ENCODE measurements around the gene FRS3.

The FRS3 gene

DNA sequence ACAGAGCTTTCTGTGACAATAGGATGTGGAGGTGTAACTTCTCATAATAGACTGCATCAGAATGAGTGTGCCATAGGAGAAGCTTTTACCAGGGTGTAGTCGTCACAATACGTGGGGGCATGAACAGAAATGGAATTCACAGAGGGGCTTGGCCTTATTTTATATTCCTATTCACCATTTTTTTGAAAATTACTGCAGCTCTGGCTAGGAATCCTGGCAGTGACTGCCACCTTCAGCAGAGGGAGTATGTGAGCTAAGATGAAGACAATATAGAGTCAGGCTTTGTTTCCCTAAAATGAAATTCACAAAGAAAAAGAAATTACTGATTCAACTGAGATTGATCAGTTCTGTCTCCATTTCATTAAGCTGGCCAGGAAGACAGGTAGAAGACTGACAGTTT is 21.7 kb upstream of the FRS3 start:
- Mint-ChIP-seq H3K4me3 (no peak overlapping the region), H3K4me1 (no peaks in the 10 kb centered on the region), H3K9me3 (no peaks in the 10 kb centered on the region), H3K36me3 (peaks cover 12% of the 10 kb centered on the region), H3K27ac (no peak overlapping the region)
- DNase-seq (ENCODE audit: low spot score in 2 of 2), result no peak
- ATAC-seq, result no peak

DNA sequence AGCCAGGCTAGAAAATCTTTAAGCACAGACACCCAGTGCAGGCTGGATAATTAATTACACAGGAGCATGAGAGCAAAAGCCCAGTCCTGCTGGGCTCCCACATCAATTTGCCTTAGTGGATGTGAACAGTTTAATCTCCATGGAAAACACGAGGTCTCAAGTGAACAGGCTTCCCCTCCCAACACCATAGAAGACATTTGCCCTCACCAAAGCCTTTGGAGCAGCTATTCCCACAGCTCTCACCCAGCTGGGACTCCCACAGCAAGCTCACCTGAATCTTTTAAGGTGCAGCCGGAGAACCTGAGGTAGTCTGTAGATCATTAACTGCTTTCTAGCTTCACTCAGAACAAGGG is 19.8 kb upstream of the FRS3 start:
- Mint-ChIP-seq H3K4me1 (no peaks in the 10 kb centered on the region), H3K4me3 (no peak overlapping the region), H3K27ac (no peak overlapping the region), H3K9me3 (no peaks in the 10 kb centered on the region), H3K36me3 (peaks cover 15% of the 10 kb centered on the region)
- DNase-seq (ENCODE audit: low spot score in 2 of 2), result no peak
- ATAC-seq, result no peak

DNA sequence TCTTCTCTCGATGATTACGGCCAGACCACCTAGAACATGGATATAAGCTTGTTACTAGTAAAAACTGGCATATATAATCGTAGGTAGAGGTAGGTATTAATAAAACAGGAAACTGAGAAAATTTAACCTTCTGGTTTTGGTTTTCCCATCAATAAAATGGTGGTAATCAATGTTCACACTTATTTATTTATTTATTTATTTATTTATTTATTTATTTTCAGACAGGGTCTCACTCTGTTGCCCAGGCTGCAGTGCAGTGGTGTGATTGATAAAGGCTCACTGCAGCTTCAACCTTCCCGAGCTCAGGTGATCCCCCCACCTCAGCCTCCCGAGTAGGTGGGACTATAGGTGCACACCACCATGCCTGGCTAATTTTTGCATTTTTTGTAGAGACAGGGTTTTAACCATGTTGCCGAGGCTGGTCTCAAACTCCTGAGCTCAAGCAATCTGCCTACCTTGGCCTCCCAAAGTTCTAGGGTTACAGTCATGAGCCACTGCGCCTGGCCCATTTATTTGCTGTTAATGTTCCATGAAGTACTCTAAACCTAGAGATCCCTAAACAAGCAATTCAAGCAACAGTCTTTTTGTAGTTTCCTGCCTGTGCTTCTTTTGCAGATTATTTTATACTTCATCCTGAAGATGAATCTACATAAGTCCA is 19.3 kb upstream of the FRS3 start:
- Mint-ChIP-seq H3K4me1 (no peaks in the 10 kb centered on the region), H3K27ac (no peak overlapping the region), H3K36me3 (peaks cover 15% of the 10 kb centered on the region), H3K4me3 (no peak overlapping the region), H3K9me3 (no peaks in the 10 kb centered on the region)
- DNase-seq (ENCODE audit: low spot score in 2 of 2) (no peak), ATAC-seq (no peak)

DNA sequence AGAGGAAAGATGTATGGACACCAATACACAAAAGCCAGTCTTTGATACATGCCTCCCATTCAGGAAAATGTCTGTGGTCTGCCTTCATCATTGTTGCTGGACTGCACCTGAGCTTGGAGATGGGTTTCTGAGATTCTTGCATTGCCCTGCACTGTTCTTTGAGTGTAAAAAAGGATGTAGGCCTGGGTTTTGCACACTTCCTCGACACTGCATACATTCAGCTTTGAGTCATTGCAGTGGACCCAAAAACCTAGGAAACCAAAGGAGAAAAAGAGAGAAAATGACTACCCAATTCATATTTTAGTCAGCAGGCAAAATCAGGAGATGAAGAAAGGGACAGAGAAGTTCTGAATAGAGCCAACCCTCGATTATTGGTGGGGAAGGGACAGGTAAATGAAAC is 16.8 kb upstream of the FRS3 start:
- H3K4me1 Mint-ChIP-seq, result no peaks in the 10 kb centered on the region
- H3K27ac Mint-ChIP-seq, result no peak overlapping the region
- H3K4me3 Mint-ChIP-seq, result no peak overlapping the region
- H3K9me3 Mint-ChIP-seq, result no peaks in the 10 kb centered on the region
- H3K36me3 Mint-ChIP-seq, result peaks cover 40% of the 10 kb centered on the region
- DNase-seq (ENCODE audit: low spot score in 2 of 2), result no peak
- ATAC-seq, result peak; percentile 28

DNA sequence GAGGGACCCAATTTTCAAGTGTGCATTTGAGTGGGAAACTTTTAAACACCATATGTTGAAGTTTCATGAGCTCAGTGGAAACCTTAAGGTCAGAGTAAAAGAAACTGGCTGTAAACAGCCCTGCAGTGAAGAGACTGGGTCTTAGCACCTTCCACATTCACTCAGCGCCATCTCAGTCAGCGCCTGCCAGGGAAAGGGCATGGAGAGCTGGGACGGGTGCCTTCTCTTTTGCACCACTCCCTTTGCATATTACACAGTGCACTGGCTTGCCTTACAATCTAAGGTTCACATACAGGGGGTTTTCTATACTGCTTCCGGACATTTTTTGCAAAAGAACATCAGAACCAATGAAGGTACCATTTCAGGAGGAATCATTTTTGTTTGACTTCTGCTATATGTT is 12.3 kb upstream of the FRS3 start:
- H3K4me1 Mint-ChIP-seq, result peaks cover 14% of the 10 kb centered on the region

DNA sequence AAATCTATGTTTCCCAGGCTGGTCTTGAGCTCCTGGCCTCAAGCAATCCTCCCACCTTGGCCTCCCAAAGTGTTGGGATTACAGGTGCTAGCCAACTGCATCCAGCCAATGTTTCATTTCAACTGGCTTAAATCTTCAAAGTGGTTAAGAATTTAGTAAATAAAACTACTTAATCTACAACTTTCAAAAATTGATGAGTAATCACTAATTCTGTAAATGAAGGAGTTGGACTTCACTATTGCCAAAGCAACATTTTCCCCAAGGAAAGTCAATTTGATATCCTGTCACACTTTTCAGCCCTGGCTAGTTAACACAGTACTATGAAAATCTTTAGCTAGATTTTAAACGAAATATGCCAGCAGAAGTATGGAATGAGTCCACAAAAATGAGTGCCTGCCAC is 11.6 kb upstream of the FRS3 start:
- DNase-seq (ENCODE audit: low spot score in 2 of 2) (no peak), ATAC-seq (no peak)
- no peaks in the 10 kb centered on the region for H3K9me3 Mint-ChIP-seq
- H3K4me3 Mint-ChIP-seq, result no peak overlapping the region
- H3K27ac Mint-ChIP-seq, result no peak overlapping the region
- H3K4me1 Mint-ChIP-seq, result peaks cover 14% of the 10 kb centered on the region
- peaks cover 77% of the 10 kb centered on the region for H3K36me3 Mint-ChIP-seq

More for the DNA sequence above, 12.3 kb upstream of the FRS3 start:
- no peak overlapping the region for H3K27ac Mint-ChIP-seq
- no peak for ATAC-seq
- no peak for DNase-seq (ENCODE audit: low spot score in 2 of 2)
- H3K36me3 Mint-ChIP-seq, result peaks cover 79% of the 10 kb centered on the region
- no peaks in the 10 kb centered on the region for H3K9me3 Mint-ChIP-seq
- H3K4me3 Mint-ChIP-seq, result no peak overlapping the region

DNA sequence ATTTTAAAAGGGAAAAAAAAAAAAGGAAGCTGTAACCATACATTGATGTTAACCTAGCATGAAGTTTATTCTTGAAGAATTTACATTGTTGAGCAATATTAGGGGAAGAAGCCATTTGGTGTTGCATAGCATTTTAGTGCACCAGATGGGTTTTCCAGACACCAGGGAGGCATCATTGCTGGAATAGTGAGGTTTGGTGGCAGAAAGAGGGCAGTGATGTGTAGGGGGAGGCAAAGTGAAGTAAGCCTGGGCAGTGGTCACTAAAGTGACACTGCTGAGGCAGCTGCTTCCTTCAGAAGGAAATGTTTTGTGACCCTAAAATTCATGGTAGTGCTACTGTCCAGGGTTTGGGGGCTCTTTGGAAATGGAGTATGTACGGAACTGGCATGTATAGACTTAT is 10.3 kb upstream of the FRS3 start:
- H3K36me3 Mint-ChIP-seq, result peaks cover 73% of the 10 kb centered on the region
- no peak overlapping the region for H3K27ac Mint-ChIP-seq
- peaks cover 14% of the 10 kb centered on the region for H3K4me1 Mint-ChIP-seq
- ATAC-seq (no peak), DNase-seq (ENCODE audit: low spot score in 2 of 2) (no peak)
- no peaks in the 10 kb centered on the region for H3K9me3 Mint-ChIP-seq
- peak overlapping the region; percentile 92 for H3K4me3 Mint-ChIP-seq

DNA sequence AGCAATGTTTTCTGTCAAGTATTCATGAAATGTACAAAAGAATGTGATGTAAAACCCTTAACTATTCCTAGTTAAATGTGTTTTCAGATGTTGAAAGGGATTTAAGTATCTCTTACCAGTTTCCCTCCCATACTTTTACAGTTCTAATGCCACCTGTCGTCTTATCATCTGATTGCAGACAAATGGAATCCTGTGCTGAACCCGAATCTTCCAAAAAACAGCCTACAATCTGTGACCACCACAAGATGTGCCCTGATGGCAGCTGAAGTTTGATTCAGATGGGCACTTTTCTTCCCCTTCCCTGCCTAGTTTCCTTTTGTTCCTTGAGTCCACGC is 9.7 kb upstream of the FRS3 start:
- peak overlapping the region; percentile 92 for H3K4me3 Mint-ChIP-seq
- peaks cover 14% of the 10 kb centered on the region for H3K4me1 Mint-ChIP-seq
- peaks cover 68% of the 10 kb centered on the region for H3K36me3 Mint-ChIP-seq
- ATAC-seq (no peak), DNase-seq (ENCODE audit: low spot score in 2 of 2) (no peak)
- H3K27ac Mint-ChIP-seq, result no peak overlapping the region
- no peaks in the 10 kb centered on the region for H3K9me3 Mint-ChIP-seq

DNA sequence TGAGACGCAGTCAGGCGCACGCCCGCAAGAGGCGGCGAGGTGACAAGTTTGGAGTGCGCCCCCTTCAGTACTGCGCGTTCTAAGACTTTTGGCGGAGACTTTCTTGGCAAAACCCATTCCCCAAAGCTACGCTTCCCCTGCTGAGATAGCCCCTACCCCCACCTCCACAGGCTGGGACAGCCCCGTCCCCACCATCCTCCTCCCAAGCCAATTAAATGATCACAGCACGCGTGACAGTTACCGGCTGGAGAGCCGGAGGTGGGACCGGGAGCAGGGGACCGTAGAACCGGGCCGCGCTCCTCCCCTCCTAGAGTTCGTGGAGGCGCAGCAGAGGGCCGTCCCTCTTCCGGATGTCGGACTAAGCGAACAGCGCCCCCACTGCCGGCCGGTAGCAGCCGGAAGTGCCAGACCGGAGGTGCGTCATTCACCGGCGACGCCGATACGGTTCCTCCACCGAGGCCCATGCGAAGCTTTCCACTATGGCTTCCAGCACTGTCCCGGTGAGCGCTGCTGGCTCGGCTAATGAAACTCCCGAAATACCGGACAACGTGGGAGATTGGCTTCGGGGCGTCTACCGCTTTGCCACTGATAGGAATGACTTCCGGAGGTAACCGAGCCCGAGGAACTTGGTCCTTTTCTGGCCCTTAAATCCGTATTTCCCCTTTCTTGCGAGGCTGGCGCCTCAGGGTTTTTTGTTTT is 7.7 kb upstream of the FRS3 start, which contains the start of gene TOMM6:
Gene TOMM6 (plus strand): TSS at position 476 of the 699 bp plus-strand sequence. CDS start 4 bp downstream, at position 480.
- Mint-ChIP-seq H3K36me3 (peaks cover 52% of the 10 kb centered on the region), H3K9me3 (no peaks in the 10 kb centered on the region), H3K27ac (peak within 1 kb of the TSS; percentile 96), H3K4me3 (peak within 1 kb of the TSS; percentile 92), H3K4me1 (peaks cover 14% of the 10 kb centered on the region)
- DNase-seq (ENCODE audit: low spot score in 2 of 2) (peak; percentile 96 to 97), ATAC-seq (peak; percentile 86)

DNA sequence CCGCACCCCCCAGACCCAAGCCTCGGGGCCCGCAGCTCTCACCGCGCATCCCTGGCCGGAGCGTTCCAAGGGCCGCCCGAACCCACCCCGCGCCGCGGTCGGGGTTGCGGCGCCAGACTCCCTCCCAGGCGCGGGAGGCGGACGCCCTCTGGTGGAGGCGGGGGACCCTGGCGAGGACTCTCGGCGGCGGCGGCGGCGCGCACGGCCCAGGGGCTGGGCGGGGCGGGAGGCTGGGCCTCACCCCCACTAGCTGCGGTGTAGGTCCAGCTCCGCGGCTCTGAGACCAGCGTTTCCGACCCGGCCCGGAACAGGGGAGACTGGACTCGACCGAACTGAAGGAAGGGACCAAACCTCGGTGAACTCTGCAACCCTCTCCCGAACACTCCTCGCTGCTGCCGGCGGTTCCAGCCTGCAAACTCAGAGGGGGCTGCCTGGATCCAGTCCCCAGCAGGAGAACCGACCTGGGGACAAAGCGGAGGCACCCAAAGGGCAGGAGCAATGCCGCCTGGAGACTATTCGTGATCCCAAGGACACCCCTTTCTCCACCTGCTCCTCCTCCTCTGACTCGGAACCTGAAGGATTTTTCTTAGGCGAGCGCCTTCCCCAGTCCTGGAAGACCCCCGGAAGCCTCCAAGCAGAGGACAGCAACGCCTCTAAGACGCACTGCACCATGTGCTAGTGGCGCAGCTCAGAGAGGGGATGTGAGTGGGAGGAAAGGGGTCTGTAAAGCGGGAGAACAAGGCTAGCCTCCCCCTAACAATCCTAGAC is 6.9 kb upstream of the FRS3 start:
- DNase-seq (ENCODE audit: low spot score in 2 of 2), result peak; percentile 89 to 95
- Mint-ChIP-seq H3K4me1 (peaks cover 14% of the 10 kb centered on the region), H3K27ac (peak overlapping the region; percentile 96), H3K9me3 (no peaks in the 10 kb centered on the region), H3K36me3 (peaks cover 45% of the 10 kb centered on the region), H3K4me3 (peak overlapping the region; percentile 92)
- ATAC-seq, result peak; percentile 85

DNA sequence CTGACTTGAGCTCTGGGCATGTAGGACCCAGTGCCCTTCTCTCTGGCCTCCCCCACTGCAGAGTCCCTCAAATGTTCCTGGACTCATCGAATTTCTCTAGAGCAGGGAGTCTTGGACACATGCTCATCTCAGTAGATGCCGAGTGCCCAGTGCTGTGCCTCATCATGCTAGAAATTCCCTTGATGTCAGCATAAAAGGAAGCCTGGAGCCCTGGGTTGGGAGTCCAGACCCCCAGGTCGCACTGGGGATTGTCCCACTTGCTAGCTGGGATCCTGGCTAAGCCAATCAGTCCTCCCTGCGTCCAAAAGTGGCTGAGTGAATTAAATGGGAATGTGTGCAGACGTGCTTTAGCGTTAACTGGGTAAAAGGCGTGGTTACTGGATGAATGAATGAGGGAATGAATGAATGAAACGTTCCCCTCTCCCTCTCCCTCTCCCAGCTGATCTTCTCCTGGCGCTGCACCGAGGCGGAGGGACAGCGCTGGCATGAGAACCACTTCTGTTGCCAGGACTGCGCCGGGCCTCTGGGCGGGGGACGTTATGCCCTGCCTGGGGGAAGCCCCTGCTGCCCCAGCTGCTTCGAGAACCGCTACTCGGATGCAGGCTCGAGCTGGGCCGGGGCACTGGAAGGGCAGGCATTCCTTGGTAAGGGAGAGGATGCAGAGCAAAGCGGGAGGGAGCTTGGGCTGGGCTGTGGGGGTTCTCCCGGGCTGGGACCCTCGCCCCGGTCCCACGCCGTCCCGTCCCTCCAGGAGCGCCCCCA is 6.2 kb upstream of the FRS3 start:
- Mint-ChIP-seq H3K27ac (no peak overlapping the region), H3K4me1 (peaks cover 20% of the 10 kb centered on the region), H3K36me3 (peaks cover 37% of the 10 kb centered on the region), H3K9me3 (no peaks in the 10 kb centered on the region), H3K4me3 (peak overlapping the region; percentile 92)
- ATAC-seq (no peak), DNase-seq (ENCODE audit: low spot score in 2 of 2) (no peak)

DNA sequence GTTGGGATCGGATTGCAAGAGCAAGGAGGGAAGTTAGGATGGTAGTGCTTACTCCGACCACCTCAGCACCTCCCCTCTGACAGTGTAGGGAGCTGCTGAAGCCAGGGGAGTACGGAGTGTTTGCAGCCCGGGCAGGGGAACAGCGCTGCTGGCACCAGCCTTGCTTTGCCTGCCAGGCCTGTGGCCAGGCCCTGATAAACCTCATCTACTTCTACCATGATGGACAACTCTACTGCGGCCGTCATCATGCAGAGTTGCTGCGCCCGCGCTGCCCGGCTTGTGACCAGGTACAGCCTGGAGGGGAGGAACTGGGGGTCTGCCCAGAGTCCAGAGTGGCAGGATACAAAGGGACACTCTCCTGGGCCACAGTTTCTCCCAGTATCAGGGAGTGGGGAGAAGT is 5.6 kb upstream of the FRS3 start:
- no peaks in the 10 kb centered on the region for H3K9me3 Mint-ChIP-seq
- H3K36me3 Mint-ChIP-seq, result peaks cover 31% of the 10 kb centered on the region
- H3K27ac Mint-ChIP-seq, result no peak overlapping the region
- ATAC-seq, result no peak
- H3K4me3 Mint-ChIP-seq, result peak overlapping the region; percentile 92
- peaks cover 21% of the 10 kb centered on the region for H3K4me1 Mint-ChIP-seq
- no peak for DNase-seq (ENCODE audit: low spot score in 2 of 2)

DNA sequence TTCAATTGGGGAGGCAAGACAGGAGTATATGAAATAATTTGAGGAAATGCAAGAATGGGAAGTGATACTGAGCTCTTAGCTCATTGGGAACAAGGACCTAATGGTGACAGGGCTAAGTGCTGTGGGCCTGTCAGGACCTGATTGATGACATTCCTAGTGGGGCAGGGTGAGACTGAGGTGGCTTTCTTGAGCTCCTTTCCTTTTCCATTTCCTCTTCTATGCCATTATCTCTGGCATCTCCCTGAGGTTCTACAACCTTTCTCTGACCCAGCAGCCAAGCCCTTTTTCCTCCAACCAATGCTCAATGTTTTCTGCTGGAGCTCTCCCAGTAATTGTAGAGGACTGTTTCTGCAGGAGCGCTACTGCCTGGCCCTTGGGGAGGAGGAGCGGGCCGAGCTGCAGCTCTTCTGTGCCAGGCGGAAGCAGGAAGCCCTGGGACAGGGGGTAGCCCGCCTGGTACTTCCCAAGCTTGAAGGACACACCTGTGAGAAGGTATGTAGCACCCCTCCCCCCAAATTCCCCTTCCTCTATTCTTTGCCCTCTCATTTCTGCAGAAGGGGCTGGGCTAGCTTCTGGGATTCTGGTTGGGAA is 5.0 kb upstream of the FRS3 start:
- H3K9me3 Mint-ChIP-seq, result no peaks in the 10 kb centered on the region
- H3K36me3 Mint-ChIP-seq, result peaks cover 25% of the 10 kb centered on the region
- H3K4me3 Mint-ChIP-seq, result peak overlapping the region; percentile 92
- no peak for ATAC-seq
- no peak for DNase-seq (ENCODE audit: low spot score in 2 of 2)
- no peak overlapping the region for H3K27ac Mint-ChIP-seq
- peaks cover 15% of the 10 kb centered on the region for H3K4me1 Mint-ChIP-seq

DNA sequence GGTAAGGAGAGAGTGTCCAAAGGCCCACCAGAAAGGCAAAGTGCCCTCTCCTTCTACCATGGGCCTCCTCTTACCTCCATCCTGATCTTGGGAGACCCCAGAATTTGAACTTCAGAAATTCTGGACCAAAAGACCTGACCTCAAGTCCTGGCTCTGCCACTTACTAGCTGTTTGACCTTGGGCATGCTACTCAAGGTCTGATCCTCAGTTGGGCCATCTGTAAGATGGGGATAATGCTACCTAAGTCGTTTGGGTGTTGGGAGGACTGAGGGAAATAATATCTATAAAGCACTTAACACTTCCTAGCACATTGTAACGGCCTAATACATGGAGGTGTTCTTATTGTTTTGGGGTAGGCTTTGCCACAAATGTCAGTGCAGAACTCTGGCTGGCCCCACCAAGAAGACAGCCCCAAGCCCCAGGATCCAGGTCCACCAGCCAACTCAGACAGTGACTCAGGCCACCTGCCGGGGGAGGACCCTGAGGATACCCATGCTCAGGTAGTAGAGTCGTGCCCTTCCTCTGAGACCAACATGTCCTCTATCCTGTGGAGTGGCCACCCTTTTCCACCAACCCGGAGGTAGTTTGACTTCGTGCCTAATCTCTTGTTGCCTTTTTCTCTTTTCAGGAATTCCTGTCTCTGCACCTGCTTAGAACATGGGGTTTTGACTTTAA is 3.5 kb upstream of the FRS3 start:
- no peak overlapping the region for H3K27ac Mint-ChIP-seq
- no peak overlapping the region for H3K4me3 Mint-ChIP-seq
- no peaks in the 10 kb centered on the region for H3K9me3 Mint-ChIP-seq
- ATAC-seq (no peak), DNase-seq (ENCODE audit: low spot score in 2 of 2) (no peak)
- H3K4me1 Mint-ChIP-seq, result peaks cover 15% of the 10 kb centered on the region
- peaks cover 11% of the 10 kb centered on the region for H3K36me3 Mint-ChIP-seq
